Stomach smooth muscle (tissue), 2 donors: ENCODE results near the gene ENO4.
A peak's percentile ranks its signal among the peaks of the same experiment; 100 is the strongest.

Source experiments
- H3K27ac ChIP-seq: one replicate; pipeline ENCODE4 v1.7.0; 2013; ENCODE audit warnings: mild to moderate bottlenecking, low read length, inconsistent platforms
- H3K27me3 ChIP-seq, 2 donors: one replicate each; pipeline ENCODE4 v1.7.0; 2013; ENCODE audit warnings: low read length in 2 of 2; ENCODE audit not compliant: insufficient read depth in 2 of 2, control insufficient read depth in 1 of 2
- H3K36me3 ChIP-seq, 2 donors: one replicate each; pipeline ENCODE4 v1.7.0; 2013; ENCODE audit warnings: low read length in 2 of 2; ENCODE audit not compliant: control insufficient read depth in 2 of 2, insufficient read depth in 2 of 2
- H3K4me1 ChIP-seq: one replicate; pipeline ENCODE4 v1.7.0; 2013; ENCODE audit warnings: low read length; ENCODE audit not compliant: control insufficient read depth, insufficient read depth
- H3K4me3 ChIP-seq, 2 donors: one replicate each; pipeline ENCODE4 v1.7.0; 2013; ENCODE audit warnings: low read length in 2 of 2
- H3K9ac ChIP-seq, 2 donors: one replicate each; pipeline ENCODE4 v1.7.0; 2013; ENCODE audit warnings: low read length in 2 of 2, mild to moderate bottlenecking in 1 of 2
- H3K9me3 ChIP-seq, 2 donors: one replicate each; pipeline ENCODE4 v1.7.0; 2013; ENCODE audit warnings: low read length in 2 of 2; ENCODE audit not compliant: control insufficient read depth in 2 of 2
- donor health status: healthy.
- donor health status: Pancreatic carcinoma.

ENO4 gene

DNA sequence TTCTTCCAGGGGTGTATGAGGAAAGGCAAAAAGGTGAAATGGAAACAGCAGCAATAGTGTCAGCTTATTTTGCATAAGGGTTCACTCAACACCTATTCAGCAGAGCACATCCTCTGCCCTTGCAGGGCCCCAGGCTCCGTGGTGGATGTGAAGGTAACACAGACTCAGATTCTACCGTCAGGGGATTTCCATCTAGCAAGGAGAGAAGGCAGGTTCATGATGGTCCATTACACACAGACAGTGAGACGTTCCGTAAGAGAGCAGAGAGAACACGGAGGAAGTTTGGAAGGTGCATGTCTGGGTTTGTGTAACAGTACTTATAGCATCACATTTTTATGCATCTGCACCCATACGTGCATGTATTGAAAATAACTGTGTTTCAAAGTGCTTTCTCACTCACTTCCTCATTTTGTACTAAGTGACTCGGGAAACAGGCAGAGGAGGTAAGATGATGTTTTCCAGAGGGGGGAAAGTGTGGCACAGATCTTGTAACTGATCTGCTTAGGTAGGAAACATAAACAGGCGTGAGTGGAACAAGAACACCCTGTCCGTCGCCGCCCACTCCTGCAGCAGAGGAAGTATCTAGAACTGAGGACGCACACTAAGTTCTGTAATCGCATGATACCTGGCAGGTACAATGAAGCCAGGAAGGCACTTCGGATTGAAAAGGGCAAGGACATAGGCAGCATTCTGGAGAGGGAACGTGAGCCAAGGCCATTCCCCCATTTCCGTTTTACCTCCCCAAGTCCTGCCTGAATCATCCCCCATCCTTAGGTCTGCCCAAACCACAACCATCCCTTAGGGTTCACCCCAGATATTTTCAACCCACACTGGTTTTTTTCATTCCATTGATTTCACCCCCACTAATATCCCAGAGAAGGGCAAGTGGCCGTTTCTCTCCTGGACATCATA is 1.0 kb upstream of the ENO4 start:
- H3K36me3 ChIP-seq = no peaks in the 10 kb centered on the region
- no peak overlapping the region for H3K27ac ChIP-seq
- H3K9ac ChIP-seq = peak overlapping the region; percentile 78 to 87
- no peaks in the 10 kb centered on the region for H3K9me3 ChIP-seq
- peak overlapping the region; percentile 88 to 93 for H3K4me3 ChIP-seq
- H3K27me3 ChIP-seq = no peaks in the 10 kb centered on the region
- H3K4me1 ChIP-seq = peaks cover 10% of the 10 kb centered on the region

GRCh38 chr10:116848944-116849247 is 403 bp upstream of the ENO4 start:
- Histone ChIP-seq H3K27me3 (no peaks in the 10 kb centered on the region), H3K27ac (no peak overlapping the region)

GRCh38 chr10:116850058-116850611 is 836 bp downstream of the ENO4 start:
- Histone ChIP-seq H3K9ac (peak overlapping the region; percentile 78 to 86), H3K36me3 (no peaks in the 10 kb centered on the region), H3K27ac (no peak overlapping the region), H3K27me3 (no peaks in the 10 kb centered on the region), H3K4me1 (peaks cover 10% of the 10 kb centered on the region), H3K4me3 (peak overlapping the region; percentile 88 to 93), H3K9me3 (no peaks in the 10 kb centered on the region)

More at GRCh38 chr10:116848944-116849247, 403 bp upstream of the ENO4 start:
- Histone ChIP-seq H3K9ac (peak overlapping the region; percentile 78 to 87), H3K9me3 (no peaks in the 10 kb centered on the region), H3K36me3 (no peaks in the 10 kb centered on the region), H3K4me1 (peaks cover 10% of the 10 kb centered on the region), H3K4me3 (peak overlapping the region; percentile 88 to 93)

- Histone ChIP-seq H3K27me3 (no peaks in the 10 kb centered on the region), H3K9ac (no peak overlapping the region), H3K4me3 (no peak overlapping the region), H3K27ac (no peak overlapping the region), H3K9me3 (no peaks in the 10 kb centered on the region), H3K36me3 (no peaks in the 10 kb centered on the region), H3K4me1 (peaks cover 10% of the 10 kb centered on the region)
These were observed 2.9 kb downstream of the ENO4 start for GRCh38 chr10:116852246-116852645.

GRCh38 chr10:116853287-116853686 is 4.0 kb downstream of the ENO4 start:
- H3K4me1 ChIP-seq = peaks cover 10% of the 10 kb centered on the region
- H3K9ac ChIP-seq = no peak overlapping the region
- no peaks in the 10 kb centered on the region for H3K36me3 ChIP-seq
- no peak overlapping the region for H3K27ac ChIP-seq
- H3K9me3 ChIP-seq = no peaks in the 10 kb centered on the region
- no peaks in the 10 kb centered on the region for H3K27me3 ChIP-seq
- no peak overlapping the region for H3K4me3 ChIP-seq

DNA sequence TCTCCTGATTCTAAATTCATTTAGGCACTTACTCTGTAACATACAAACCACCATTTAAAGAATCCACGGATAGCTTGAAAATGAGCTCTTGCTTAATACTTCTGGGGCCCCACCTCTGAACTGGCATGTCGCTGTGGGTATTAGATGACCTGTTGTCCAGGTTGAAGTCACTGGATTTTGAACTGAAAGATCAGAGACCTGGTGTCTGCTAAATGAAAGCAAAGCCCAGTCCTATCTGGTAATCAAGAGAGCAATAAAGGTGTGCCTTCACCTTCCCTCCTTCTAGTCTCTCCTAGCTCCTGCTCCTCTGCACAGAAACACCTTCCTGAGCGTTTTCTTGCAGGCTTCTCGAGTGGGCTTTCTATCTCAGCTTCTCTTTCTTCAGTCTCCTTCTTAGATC is 4.4 kb downstream of the ENO4 start:
- H3K4me3 ChIP-seq = no peak overlapping the region
- no peaks in the 10 kb centered on the region for H3K9me3 ChIP-seq
- peaks cover 10% of the 10 kb centered on the region for H3K4me1 ChIP-seq
- no peaks in the 10 kb centered on the region for H3K27me3 ChIP-seq
- H3K9ac ChIP-seq = no peak overlapping the region
- H3K27ac ChIP-seq = no peak overlapping the region
- no peaks in the 10 kb centered on the region for H3K36me3 ChIP-seq

GRCh38 chr10:116857156-116857555 is 7.9 kb downstream of the ENO4 start:
- H3K27ac ChIP-seq = no peak overlapping the region
- H3K9ac ChIP-seq = no peak overlapping the region
- no peaks in the 10 kb centered on the region for H3K9me3 ChIP-seq
- no peak overlapping the region for H3K4me3 ChIP-seq
- H3K4me1 ChIP-seq = no peaks in the 10 kb centered on the region
- H3K36me3 ChIP-seq = no peaks in the 10 kb centered on the region
- H3K27me3 ChIP-seq = no peaks in the 10 kb centered on the region

- Histone ChIP-seq H3K4me1 (no peaks in the 10 kb centered on the region), H3K9me3 (no peaks in the 10 kb centered on the region), H3K4me3 (no peak overlapping the region), H3K27ac (no peak overlapping the region), H3K9ac (no peak overlapping the region), H3K36me3 (no peaks in the 10 kb centered on the region), H3K27me3 (no peaks in the 10 kb centered on the region)
These were observed 12.5 kb downstream of the ENO4 start for GRCh38 chr10:116861796-116862195.

- H3K9ac ChIP-seq = no peak overlapping the region
- H3K27ac ChIP-seq = no peak overlapping the region
- no peaks in the 10 kb centered on the region for H3K9me3 ChIP-seq
- H3K4me3 ChIP-seq = no peak overlapping the region
- H3K36me3 ChIP-seq = no peaks in the 10 kb centered on the region
- H3K4me1 ChIP-seq = no peaks in the 10 kb centered on the region
- H3K27me3 ChIP-seq = no peaks in the 10 kb centered on the region
These were observed 15.1 kb downstream of the ENO4 start for GRCh38 chr10:116864436-116864835.

DNA sequence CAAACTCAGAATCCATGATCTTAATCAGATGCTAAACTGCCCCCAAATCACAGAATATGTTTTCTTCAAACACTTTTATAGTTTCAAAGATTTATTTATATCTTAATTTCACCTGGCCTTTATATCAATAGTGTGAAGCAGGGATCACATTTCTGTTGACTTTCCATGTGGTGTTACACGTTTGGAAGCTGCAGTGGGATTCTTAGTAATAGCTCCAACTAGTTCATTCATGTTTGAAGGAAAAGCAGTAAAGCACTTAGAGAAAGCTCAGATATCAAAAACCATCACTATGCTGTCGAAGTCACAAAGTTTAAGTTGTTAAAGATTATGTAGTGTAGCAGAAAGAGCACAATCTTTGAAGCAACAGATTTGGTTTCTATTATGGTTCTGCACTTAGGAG is 16.8 kb downstream of the ENO4 start:
- Histone ChIP-seq H3K27ac (no peak overlapping the region), H3K4me1 (no peaks in the 10 kb centered on the region), H3K36me3 (no peaks in the 10 kb centered on the region), H3K27me3 (no peaks in the 10 kb centered on the region), H3K9me3 (no peaks in the 10 kb centered on the region), H3K9ac (no peak overlapping the region), H3K4me3 (no peak overlapping the region)

- Histone ChIP-seq H3K27ac (no peak overlapping the region), H3K4me3 (no peak overlapping the region), H3K9ac (no peak overlapping the region), H3K9me3 (no peaks in the 10 kb centered on the region), H3K27me3 (no peaks in the 10 kb centered on the region), H3K36me3 (no peaks in the 10 kb centered on the region), H3K4me1 (no peaks in the 10 kb centered on the region)
These were observed 17.8 kb downstream of the ENO4 start for GRCh38 chr10:116866987-116867595.
